CD4-positive, CD25-positive, alpha-beta regulatory T cell (primary cell): ENCODE data around the gene DNAJC4. TPM values are rescaled to one million over a fixed set of nuclear protein-coding genes. Genes with fewer than 3 reads are reported as not detected.

Source experiments
- ATAC-seq, 2 donors: fragments of 150-1000 bp; cut with Tn5 transposase; one replicate each; pipeline ENCODE4 v1.10.0; 2021; ENCODE audit warnings: low read depth in 2 of 2, moderate number of reproducible peaks in 2 of 2, moderate library complexity in 1 of 2
- DNase-seq, 3 donors: peaks; one replicate each; pipeline versions ENCODE4 v3.0.0 to v3.0.0-alpha.2; 2012 to 2022; ENCODE audit warnings: mixed read lengths in 1 of 3
- H3K27ac ChIP-seq: one replicate; pipeline ENCODE4 v1.7.0; 2013; ENCODE audit warnings: mild to moderate bottlenecking, low read length; ENCODE audit not compliant: insufficient read depth, poor library complexity, severe bottlenecking
- H3K27me3 ChIP-seq: one replicate; pipeline ENCODE4 v1.7.0; 2013; ENCODE audit warnings: low read length; ENCODE audit not compliant: control insufficient read depth, insufficient read depth
- H3K36me3 ChIP-seq: one replicate; pipeline ENCODE4 v1.7.0; 2013; ENCODE audit warnings: mild to moderate bottlenecking, low read length, moderate library complexity; ENCODE audit not compliant: control insufficient read depth, insufficient read depth
- H3K4me1 ChIP-seq: 2 replicates; pipeline ENCODE4 v1.7.0; 2013; ENCODE audit warnings: mild to moderate bottlenecking, low read length; ENCODE audit not compliant: insufficient read depth, control insufficient read depth, poor library complexity, severe bottlenecking
- H3K4me3 ChIP-seq: one replicate; pipeline ENCODE4 v1.7.0; 2013; ENCODE audit warnings: low read depth, mild to moderate bottlenecking, low read length, moderate library complexity
- H3K9me3 ChIP-seq, 2 experiments: 1 replicate in 1 of 2; 2 replicates in 1 of 2; pipeline ENCODE4 v1.7.0; 2013; ENCODE audit warnings: low read length in 2 of 2, mild to moderate bottlenecking in 1 of 2, moderate library complexity in 1 of 2; ENCODE audit not compliant: control insufficient read depth in 2 of 2
- H3K27ac Mint-ChIP-seq, 3 donors: one replicate each; pipeline ENCODE4 v1.8.0; 2020 to 2022; ENCODE audit warnings: mild to moderate bottlenecking in 3 of 3, mixed read lengths in 3 of 3, moderate library complexity in 2 of 3
- H3K27me3 Mint-ChIP-seq: one replicate; pipeline ENCODE4 v1.8.0; 2022; ENCODE audit warnings: mild to moderate bottlenecking, mixed read lengths
- H3K36me3 Mint-ChIP-seq: one replicate; pipeline ENCODE4 v1.8.0; 2020; ENCODE audit warnings: mixed read lengths
- H3K4me1 Mint-ChIP-seq, 4 donors: one replicate each; pipeline ENCODE4 v1.8.0; 2020 to 2022; ENCODE audit warnings: mixed read lengths in 4 of 4, mild to moderate bottlenecking in 1 of 4
- H3K4me3 Mint-ChIP-seq, 4 donors: one replicate each; pipeline ENCODE4 v1.8.0; 2020 to 2022; ENCODE audit warnings: mild to moderate bottlenecking in 4 of 4, mixed read lengths in 4 of 4, moderate library complexity in 3 of 4
- H3K9me3 Mint-ChIP-seq, 7 donors: one replicate each; pipeline ENCODE4 v1.8.0; 2020 to 2022; ENCODE audit warnings: mixed read lengths in 7 of 7, mild to moderate bottlenecking in 3 of 7, moderate library complexity in 2 of 7
- polyA plus RNA-seq, 4 donors: library from polyadenylated mRNA; unstranded; fragments of 300-500 nt; fragmentation: Illumina TruSeq; gene quantifications; one replicate each; pipeline ENCODE4 v1.2.3, GENCODE V29; 2021
- total RNA-seq: library from RNA; stranded (reverse); gene quantifications from one replicate; pipeline ENCODE4 v1.2.3, GENCODE V29; 2022

The DNAJC4 gene
- total RNA-seq (41.9 TPM), polyA plus RNA-seq (10 to 100 TPM; 18.1 to 22.8 (median 20.4) TPM)

DNA sequence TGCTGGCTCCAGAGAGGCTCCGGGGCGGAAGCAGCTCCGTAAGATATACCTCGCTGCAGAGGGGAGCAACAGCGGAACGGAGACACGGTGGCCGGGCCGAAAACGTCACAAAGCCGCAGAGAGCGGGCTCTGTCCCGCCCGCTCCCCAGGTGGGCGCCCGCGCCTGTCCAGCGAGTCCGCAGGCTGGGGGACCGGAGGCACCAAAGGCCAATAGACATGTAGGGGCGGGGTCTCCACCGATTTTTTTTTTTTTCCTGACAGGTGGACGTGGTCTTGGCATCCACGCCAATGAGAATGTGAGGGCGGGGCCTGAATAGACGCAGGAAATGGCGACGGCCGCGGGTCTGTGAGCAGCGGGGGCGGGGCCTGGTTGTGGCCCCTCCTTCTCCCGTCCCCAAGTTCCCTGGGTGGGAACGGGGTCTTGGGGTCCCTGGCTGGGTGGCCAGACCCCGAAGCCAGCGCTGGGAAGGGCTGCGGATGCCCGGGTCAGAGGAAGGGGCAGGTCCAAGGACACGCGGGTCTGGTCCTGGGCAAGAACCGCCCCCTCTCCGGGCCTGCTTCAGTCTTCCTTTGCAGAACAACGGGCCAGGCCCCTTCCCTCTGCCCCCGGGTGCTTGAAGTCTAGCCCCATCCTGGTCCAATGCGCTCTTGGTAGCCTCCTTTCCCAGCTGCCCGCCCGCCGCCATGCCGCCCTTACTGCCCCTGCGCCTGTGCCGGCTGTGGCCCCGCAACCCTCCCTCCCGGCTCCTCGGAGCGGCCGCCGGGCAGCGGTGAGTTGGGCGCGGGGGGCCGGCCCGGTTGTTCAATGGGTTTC, at the start of gene DNAJC4:
TSS of gene DNAJC4 (plus strand) at position 378 of the 814 bp plus-strand sequence. CDS start at position 685, 307 bp downstream.
- Mint-ChIP-seq H3K4me1 (peaks cover 0 to 60% (median 35%) of the 10 kb centered on the region in 4 donors), H3K36me3 (no peaks in the 10 kb centered on the region), H3K27ac (peak within 1 kb of the TSS; percentile 87 to 93 (median 91)), H3K27me3 (no peaks in the 10 kb centered on the region), H3K4me3 (peak within 1 kb of the TSS; percentile 89 to 98 (median 92)), H3K9me3 (no peaks in the 10 kb centered on the region)
- DNase-seq (peak; percentile 88 to 93 (median 90)), ATAC-seq (peak; percentile 53 to 61)
- H3K9me3 ChIP-seq = no peaks in the 10 kb centered on the region
- peaks cover 57% of the 10 kb centered on the region for H3K4me1 ChIP-seq
- H3K4me3 ChIP-seq = peak within 1 kb of the TSS; percentile 42
- no peaks in the 10 kb centered on the region for H3K36me3 ChIP-seq
- peak within 1 kb of the TSS; percentile 86 for H3K27ac ChIP-seq
- no peaks in the 10 kb centered on the region for H3K27me3 ChIP-seq

- H3K9me3 ChIP-seq = no peaks in the 10 kb centered on the region
- no peak for ATAC-seq
- no peak overlapping the region for H3K4me3 Mint-ChIP-seq
- no peak overlapping the region for H3K27ac ChIP-seq
- peaks cover 0 to 51% (median 16%) of the 10 kb centered on the region in 4 donors for H3K4me1 Mint-ChIP-seq
- peaks cover 0 to 1% (median 0%) of the 10 kb centered on the region in 7 donors for H3K9me3 Mint-ChIP-seq
- H3K27ac Mint-ChIP-seq = no peak overlapping the region
- H3K27me3 ChIP-seq = no peaks in the 10 kb centered on the region
- H3K27me3 Mint-ChIP-seq = no peaks in the 10 kb centered on the region
- DNase-seq = no peak
- H3K4me3 ChIP-seq = no peak overlapping the region
- peaks cover 24% of the 10 kb centered on the region for H3K4me1 ChIP-seq
- H3K36me3 Mint-ChIP-seq = no peaks in the 10 kb centered on the region
- H3K36me3 ChIP-seq = no peaks in the 10 kb centered on the region
Measured at GRCh38 chr11:64180891-64181290, 49.5 kb upstream of the DNAJC4 start.

DNA sequence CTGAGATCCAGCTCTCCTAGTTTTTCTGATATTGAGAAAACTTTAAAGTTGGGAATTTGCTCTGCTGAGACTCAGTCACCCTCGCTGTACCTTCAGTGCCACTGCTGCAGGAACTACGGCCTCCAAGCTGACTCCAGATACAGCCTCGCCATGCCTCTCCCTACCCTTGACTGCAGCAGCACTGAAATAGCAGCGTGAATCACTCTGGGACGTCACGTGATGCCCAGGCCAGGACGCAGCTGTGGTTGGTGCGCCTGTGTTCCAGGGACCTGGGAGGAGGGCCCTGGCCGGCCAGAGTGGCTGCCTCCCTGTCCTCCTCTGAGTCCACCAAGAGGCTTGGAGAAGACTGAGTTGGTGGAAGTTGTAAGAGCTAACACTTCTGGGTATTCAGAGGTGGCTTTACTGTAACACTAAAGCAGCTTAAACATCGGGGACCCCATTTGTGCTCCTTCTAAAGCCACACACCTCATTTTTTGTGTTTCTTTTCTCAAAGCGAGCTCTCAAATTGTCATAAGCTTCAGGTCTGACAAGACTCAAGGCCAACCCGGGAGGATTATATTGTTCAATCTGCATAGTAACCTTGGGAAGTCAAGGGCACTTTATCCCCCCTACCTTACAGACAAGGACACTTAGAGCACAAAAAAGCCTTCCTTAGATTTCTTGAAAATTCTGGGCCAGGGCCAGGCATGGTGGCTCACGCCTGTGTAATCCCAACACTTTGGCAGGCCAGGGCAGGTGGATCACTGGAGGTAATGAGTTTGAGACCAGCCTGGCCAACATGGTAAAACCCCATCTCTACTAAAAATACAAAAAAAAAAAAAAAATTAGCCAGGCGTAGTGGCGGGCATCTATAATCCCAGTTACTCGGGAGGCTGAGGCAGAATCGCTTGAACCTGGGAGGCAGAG, 48.6 kb upstream of the DNAJC4 start:
- Mint-ChIP-seq H3K4me1 (peaks cover 0 to 49% (median 14%) of the 10 kb centered on the region in 4 donors), H3K9me3 (peaks cover 0 to 1% (median 0%) of the 10 kb centered on the region in 7 donors), H3K27ac (peak overlapping the region in 1 of 3 donors; percentile 42), H3K36me3 (no peaks in the 10 kb centered on the region), H3K4me3 (peak overlapping the region in 2 of 4 donors; percentile 39 to 52), H3K27me3 (no peaks in the 10 kb centered on the region)
- Histone ChIP-seq H3K36me3 (no peaks in the 10 kb centered on the region), H3K4me1 (peaks cover 22% of the 10 kb centered on the region), H3K27ac (no peak overlapping the region), H3K4me3 (no peak overlapping the region), H3K9me3 (no peaks in the 10 kb centered on the region), H3K27me3 (no peaks in the 10 kb centered on the region)
- DNase-seq = peak in 2 of 3 donors; percentile 12 to 59
- no peak for ATAC-seq

DNA sequence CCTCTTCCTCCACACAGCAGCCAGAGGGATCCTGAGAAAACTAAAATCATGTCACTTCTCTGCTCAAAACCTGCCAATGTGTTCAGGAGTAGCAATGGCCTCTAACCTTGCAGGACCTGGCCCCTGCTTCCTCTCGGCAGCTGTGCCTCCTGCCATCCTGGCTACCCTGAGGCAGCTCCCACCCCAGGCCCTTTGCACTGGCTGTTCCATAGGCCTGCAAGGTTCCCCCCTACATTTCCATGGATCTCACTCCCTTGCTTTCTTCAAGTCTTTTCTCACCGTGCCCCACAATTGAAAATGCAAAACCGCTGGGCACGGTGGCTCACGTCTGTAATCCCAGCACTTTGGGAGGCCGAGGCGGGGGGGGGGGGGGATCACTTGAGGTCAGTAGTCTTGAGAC, 46.5 kb upstream of the DNAJC4 start:
- no peaks in the 10 kb centered on the region for H3K9me3 Mint-ChIP-seq
- H3K4me3 Mint-ChIP-seq = peak overlapping the region; percentile 58 to 91 (median 70)
- H3K36me3 ChIP-seq = peaks cover 6% of the 10 kb centered on the region
- peaks cover 0 to 42% (median 12%) of the 10 kb centered on the region in 4 donors for H3K4me1 Mint-ChIP-seq
- no peak for DNase-seq
- no peak overlapping the region for H3K4me3 ChIP-seq
- H3K27me3 ChIP-seq = no peaks in the 10 kb centered on the region
- H3K27ac ChIP-seq = no peak overlapping the region
- no peaks in the 10 kb centered on the region for H3K27me3 Mint-ChIP-seq
- no peaks in the 10 kb centered on the region for H3K9me3 ChIP-seq
- ATAC-seq = no peak
- no peaks in the 10 kb centered on the region for H3K36me3 Mint-ChIP-seq
- peak overlapping the region in 1 of 3 donors; percentile 67 for H3K27ac Mint-ChIP-seq
- peaks cover 28% of the 10 kb centered on the region for H3K4me1 ChIP-seq

- peaks cover 37% of the 10 kb centered on the region for H3K4me1 ChIP-seq
- no peak for DNase-seq
- Mint-ChIP-seq H3K36me3 (no peaks in the 10 kb centered on the region), H3K27ac (peak overlapping the region; percentile 89 to 100 (median 98)), H3K27me3 (no peaks in the 10 kb centered on the region), H3K4me3 (peak overlapping the region; percentile 91 to 99 (median 96)), H3K4me1 (peaks cover 0 to 49% (median 13%) of the 10 kb centered on the region in 4 donors), H3K9me3 (no peaks in the 10 kb centered on the region)
- peaks cover 6% of the 10 kb centered on the region for H3K36me3 ChIP-seq
- H3K9me3 ChIP-seq = no peaks in the 10 kb centered on the region
- peak overlapping the region; percentile 79 for H3K27ac ChIP-seq
- no peaks in the 10 kb centered on the region for H3K27me3 ChIP-seq
- peak overlapping the region; percentile 66 for H3K4me3 ChIP-seq
- ATAC-seq = no peak
Measured at GRCh38 chr11:64185175-64185692, 45.1 kb upstream of the DNAJC4 start.

- Histone ChIP-seq H3K36me3 (peaks cover 6% of the 10 kb centered on the region), H3K27ac (peak within 1 kb of the TSS; percentile 79), H3K27me3 (no peaks in the 10 kb centered on the region), H3K9me3 (no peaks in the 10 kb centered on the region), H3K4me1 (peaks cover 37% of the 10 kb centered on the region), H3K4me3 (peak within 1 kb of the TSS; percentile 66)
- peaks cover 0 to 53% (median 16%) of the 10 kb centered on the region in 4 donors for H3K4me1 Mint-ChIP-seq
- peak within 1 kb of the TSS; percentile 91 to 99 (median 96) for H3K4me3 Mint-ChIP-seq
- H3K36me3 Mint-ChIP-seq = no peaks in the 10 kb centered on the region
- ATAC-seq = peak; percentile 87 to 91
- DNase-seq = peak; percentile 98 to 100 (median 99)
- no peaks in the 10 kb centered on the region for H3K27me3 Mint-ChIP-seq
- H3K9me3 Mint-ChIP-seq = no peaks in the 10 kb centered on the region
- peak within 1 kb of the TSS; percentile 89 to 100 (median 98) for H3K27ac Mint-ChIP-seq
Measured at GRCh38 chr11:64185693-64186491, 44.5 kb upstream of the DNAJC4 start, which contains the start of gene STIP1. STIP1 (plus strand) TSS chr11:64186171; CDS start chr11:64186262, 91 bp downstream.
